Measurements from ENCODE around the gene XPC.

Gene XPC

DNA sequence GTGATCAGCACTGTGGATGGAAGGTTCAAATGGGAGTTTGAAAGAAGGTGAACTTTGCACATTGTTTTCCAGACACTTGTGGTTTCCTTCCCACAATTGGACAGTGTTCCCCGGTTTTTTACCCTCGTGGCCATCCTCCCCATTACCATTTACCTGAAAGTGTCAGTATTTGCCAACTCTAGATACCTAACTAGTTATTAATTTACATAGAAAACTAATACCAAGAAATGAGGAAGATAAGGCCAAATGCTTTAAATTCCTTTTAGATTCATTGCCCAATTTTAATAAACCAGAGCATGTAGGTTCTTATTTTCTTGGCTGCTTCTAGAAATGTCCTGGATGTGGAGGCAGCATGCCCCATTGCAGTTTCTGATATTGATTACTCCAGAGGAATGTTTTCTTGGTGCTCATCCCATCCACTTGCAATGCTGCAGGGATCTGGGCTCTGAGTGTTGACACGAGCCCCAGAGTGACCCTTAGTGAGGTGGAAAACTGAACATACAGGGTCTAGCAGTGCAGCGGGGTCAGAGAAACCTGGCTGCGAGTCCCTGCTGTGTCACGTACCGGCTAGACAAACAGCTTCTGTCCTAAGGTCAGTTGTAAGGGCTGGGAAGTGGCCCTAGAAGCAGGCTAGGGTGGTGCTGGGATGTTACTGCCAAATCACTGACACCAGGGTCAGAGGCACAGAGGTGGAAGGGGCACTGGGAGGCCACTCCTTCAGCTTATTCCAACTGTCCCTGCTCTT lies 23.7 kb upstream of the XPC start:
- no peaks in the 10 kb centered on the region for H3K9me3 Mint-ChIP-seq
- H3K36me3 Mint-ChIP-seq (ENCODE audit: insufficient read depth) = peaks cover 24% of the 10 kb centered on the region
- ATAC-seq (replicated peaks) (no peak), DNase-seq (no peak)
- H3K27ac Mint-ChIP-seq = peak overlapping the region in 1 of 2 donors; percentile 46
- H3K27me3 Mint-ChIP-seq = no peaks in the 10 kb centered on the region
- H3K4me3 Mint-ChIP-seq = no peak overlapping the region
- peaks cover 5% of the 10 kb centered on the region in 2 donors for H3K4me1 Mint-ChIP-seq (ENCODE audit: low read depth in 2 of 2)

DNA sequence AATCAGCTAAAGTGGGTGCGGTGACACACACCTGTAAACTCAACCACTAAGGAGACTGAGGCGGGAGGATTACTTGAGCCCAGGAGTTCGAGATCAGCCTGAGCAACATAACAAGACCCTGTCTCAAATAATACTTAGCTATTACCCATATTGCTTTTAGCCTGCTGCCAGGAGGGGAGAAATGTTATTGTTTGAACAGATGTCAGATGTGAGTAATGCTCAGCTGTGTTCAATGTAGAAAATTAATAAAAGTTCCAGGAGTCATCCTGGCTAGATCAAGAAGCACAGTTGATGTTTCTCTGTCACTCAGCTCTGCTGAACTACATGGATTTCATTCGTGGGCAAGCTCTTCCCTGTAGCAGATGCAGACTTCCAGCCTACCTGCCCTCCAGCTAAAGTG lies 22.4 kb upstream of the XPC start:
- Mint-ChIP-seq H3K27ac (no peak overlapping the region), H3K4me1 (ENCODE audit: low read depth in 2 of 2) (peaks cover 5% of the 10 kb centered on the region in 2 donors)

DNA sequence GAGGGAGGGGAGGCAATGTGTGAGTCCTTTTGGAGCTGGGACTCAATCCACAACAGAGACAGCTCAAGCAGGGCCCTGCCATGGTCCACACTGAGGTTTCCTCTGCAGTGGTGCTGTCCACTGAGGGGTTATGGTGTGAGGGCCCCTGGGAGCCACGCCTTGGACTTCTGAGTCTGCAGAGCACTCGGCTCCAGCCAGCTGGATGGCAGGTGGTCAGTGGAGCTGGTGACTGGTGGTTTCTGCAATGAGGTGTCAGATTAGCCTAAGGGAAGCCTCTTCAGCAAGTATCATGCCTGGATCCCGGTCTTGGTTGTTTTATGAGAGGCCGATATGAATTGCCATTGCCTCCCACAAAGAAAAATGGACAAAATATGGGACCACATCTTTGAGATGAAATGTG lies 21.9 kb upstream of the XPC start:
- H3K27ac Mint-ChIP-seq = no peak overlapping the region
- peaks cover 26% of the 10 kb centered on the region for H3K36me3 Mint-ChIP-seq (ENCODE audit: insufficient read depth)
- ATAC-seq (replicated peaks) (no peak), DNase-seq (no peak)
- no peaks in the 10 kb centered on the region for H3K9me3 Mint-ChIP-seq
- no peak overlapping the region for H3K4me3 Mint-ChIP-seq
- no peaks in the 10 kb centered on the region for H3K27me3 Mint-ChIP-seq
- H3K4me1 Mint-ChIP-seq (ENCODE audit: low read depth in 2 of 2) = peaks cover 5% of the 10 kb centered on the region in 2 donors

More for the DNA sequence above, 22.4 kb upstream of the XPC start:
- H3K4me3 Mint-ChIP-seq = no peak overlapping the region
- H3K36me3 Mint-ChIP-seq (ENCODE audit: insufficient read depth) = peaks cover 25% of the 10 kb centered on the region
- H3K27me3 Mint-ChIP-seq = no peaks in the 10 kb centered on the region
- ATAC-seq (replicated peaks) = no peak
- DNase-seq = no peak
- no peaks in the 10 kb centered on the region for H3K9me3 Mint-ChIP-seq

DNA sequence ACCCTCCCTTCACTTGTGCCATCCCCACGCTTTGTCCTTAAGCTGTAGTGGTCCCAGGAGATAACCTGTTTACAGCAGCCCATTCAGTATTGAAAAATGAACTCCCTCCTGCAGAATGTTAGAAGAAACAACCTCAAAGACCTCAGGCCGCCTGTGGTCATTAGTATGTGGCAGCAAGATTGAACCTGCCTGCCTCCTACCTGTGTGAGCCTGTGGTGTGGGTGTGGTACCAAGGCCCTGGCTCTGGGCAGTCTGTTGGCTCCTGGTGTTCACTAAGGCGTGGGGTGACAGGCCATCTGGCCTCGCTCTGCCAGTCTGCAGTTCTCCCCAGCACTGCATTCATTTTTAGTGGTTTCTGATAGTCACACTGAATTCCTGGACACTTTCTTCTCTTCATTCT lies 21.2 kb upstream of the XPC start:
- Mint-ChIP-seq H3K4me1 (ENCODE audit: low read depth in 2 of 2) (peaks cover 5% of the 10 kb centered on the region in 2 donors), H3K27ac (no peak overlapping the region), H3K4me3 (no peak overlapping the region), H3K9me3 (no peaks in the 10 kb centered on the region), H3K27me3 (no peaks in the 10 kb centered on the region), H3K36me3 (ENCODE audit: insufficient read depth) (peaks cover 31% of the 10 kb centered on the region)
- DNase-seq (no peak), ATAC-seq (replicated peaks) (no peak)

DNA sequence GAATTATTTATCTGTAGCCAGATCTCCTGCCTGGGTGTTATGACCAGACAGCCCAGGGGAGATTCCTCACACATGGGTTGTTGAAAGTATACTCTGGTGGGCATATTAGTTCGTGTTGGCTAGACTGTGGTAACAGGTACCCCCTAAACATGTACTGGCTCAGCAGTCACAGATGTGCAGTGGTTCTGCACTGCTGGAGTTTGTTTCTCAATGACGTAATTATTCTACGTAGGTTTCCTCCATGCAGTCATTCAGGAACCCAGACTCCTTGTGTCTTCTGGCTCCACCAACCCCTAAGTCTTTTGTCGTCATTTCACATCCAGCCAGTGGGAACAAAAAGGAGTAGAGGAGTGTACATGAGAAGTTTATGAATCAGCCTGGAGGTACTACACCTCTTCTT lies 16.5 kb upstream of the XPC start:
- no peak overlapping the region for H3K4me3 Mint-ChIP-seq
- no peaks in the 10 kb centered on the region for H3K27me3 Mint-ChIP-seq
- H3K27ac Mint-ChIP-seq = no peak overlapping the region
- no peaks in the 10 kb centered on the region for H3K9me3 Mint-ChIP-seq
- H3K4me1 Mint-ChIP-seq (ENCODE audit: low read depth in 2 of 2) = peaks cover 24 to 33% of the 10 kb centered on the region in 2 donors
- H3K36me3 Mint-ChIP-seq (ENCODE audit: insufficient read depth) = peaks cover 28% of the 10 kb centered on the region
- DNase-seq (no peak), ATAC-seq (replicated peaks) (no peak)

DNA sequence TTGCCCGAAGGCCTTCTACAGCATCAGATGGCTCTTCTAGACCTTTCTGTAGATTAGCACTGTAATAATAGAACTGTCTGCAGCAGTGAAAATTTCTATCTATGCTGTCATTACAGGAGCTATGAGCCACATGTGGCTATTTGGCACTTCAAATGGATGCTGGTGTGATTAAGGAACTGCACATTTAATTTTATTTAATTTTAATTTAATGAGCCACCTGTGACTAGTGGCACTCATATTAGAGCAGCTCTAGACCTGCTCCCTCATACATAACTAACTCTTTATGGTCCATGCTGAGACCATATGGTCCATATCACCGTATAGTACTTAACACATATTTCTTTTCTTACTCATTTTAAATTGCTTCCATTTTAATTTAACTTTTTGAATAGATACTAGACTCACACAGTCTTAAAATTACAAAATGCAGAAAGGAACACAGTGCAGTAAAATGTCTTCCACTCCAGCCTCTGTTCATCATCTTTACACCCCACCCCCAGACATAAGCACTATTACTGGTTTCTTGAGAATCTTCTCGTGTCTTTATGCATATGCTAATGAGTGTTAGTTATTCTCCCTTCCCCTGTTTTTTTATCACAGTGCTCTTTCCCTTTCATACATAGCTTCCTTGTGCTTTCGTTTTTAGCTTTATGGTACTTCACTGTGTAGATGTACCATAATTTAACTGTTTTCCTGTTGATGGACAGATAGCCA lies 9.8 kb upstream of the XPC start:
- H3K4me3 Mint-ChIP-seq = no peak overlapping the region

DNA sequence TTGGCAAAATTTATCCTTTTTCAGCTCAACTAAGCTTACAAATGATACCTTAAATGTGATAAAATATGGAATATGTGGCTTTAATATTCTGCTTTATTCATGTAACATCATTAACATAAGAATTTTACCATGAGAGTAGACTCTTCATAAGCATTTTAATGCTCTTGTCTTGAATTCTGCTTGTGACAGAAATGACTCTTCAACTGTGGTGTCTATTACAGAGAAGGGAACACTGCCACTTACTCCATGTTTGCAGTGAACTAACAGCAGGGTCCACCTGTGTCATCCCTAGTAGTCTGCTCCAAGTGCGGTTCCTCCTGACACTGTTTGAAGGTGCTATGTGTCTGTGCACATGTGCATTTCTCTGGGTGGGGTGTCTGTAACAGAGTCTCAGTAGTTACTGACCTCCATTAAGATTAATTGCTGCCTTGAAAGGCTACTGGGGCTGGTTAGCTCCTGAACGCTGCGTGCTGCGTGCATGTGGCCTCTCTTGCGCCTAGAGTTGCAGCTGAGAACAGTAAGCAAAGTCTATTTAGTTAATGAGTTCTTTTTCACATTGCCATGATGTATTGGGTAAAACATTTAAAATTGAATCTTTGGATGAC lies 8.6 kb upstream of the XPC start:
- ATAC-seq (replicated peaks) = no peak
- H3K4me1 Mint-ChIP-seq (ENCODE audit: low read depth in 2 of 2) = peaks cover 31 to 47% of the 10 kb centered on the region in 2 donors

More for the DNA sequence above, 9.8 kb upstream of the XPC start:
- H3K27me3 Mint-ChIP-seq = no peaks in the 10 kb centered on the region
- H3K4me1 Mint-ChIP-seq (ENCODE audit: low read depth in 2 of 2) = peaks cover 35 to 47% of the 10 kb centered on the region in 2 donors
- no peak overlapping the region for H3K27ac Mint-ChIP-seq
- no peak for DNase-seq
- peaks cover 32% of the 10 kb centered on the region for H3K36me3 Mint-ChIP-seq (ENCODE audit: insufficient read depth)
- no peak for ATAC-seq (replicated peaks)
- H3K9me3 Mint-ChIP-seq = no peaks in the 10 kb centered on the region

DNA sequence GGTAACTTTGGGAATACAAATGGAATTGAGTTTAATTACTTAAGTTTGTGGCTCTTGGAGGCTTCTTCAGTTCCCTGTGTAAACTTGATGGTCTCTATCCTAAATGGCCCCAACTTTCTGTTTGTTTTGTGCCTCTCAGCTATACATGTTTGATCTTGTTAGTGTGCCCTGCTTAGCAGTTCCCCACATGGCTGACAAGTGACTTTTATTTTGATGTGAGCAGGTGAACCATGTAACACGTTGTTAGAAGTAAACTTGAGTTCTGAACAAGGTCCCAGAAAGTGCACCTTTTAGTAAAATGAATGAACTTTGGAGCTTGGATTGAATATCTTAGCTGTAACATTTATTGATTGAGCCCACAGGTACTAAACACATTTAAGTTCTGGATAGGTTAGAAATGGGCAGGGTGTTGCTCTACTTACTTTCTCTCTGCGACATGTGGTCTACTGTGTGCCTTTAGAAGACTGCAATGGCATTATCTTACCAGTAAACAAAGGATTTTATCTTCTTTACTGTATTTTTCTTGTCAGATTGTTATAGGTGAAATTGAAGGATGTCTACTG lies 4.7 kb upstream of the XPC start:
- Mint-ChIP-seq H3K27ac (no peak overlapping the region), H3K4me1 (ENCODE audit: low read depth in 2 of 2) (peaks cover 11 to 38% of the 10 kb centered on the region in 2 donors), H3K9me3 (no peaks in the 10 kb centered on the region), H3K27me3 (no peaks in the 10 kb centered on the region), H3K4me3 (no peak overlapping the region), H3K36me3 (ENCODE audit: insufficient read depth) (peaks cover 61% of the 10 kb centered on the region)
- ATAC-seq (replicated peaks) (no peak), DNase-seq (no peak)

More for the DNA sequence above, 8.6 kb upstream of the XPC start:
- no peaks in the 10 kb centered on the region for H3K9me3 Mint-ChIP-seq
- H3K27me3 Mint-ChIP-seq = no peaks in the 10 kb centered on the region
- H3K4me3 Mint-ChIP-seq = no peak overlapping the region
- H3K36me3 Mint-ChIP-seq (ENCODE audit: insufficient read depth) = peaks cover 43% of the 10 kb centered on the region
- no peak overlapping the region for H3K27ac Mint-ChIP-seq
- DNase-seq = no peak

DNA sequence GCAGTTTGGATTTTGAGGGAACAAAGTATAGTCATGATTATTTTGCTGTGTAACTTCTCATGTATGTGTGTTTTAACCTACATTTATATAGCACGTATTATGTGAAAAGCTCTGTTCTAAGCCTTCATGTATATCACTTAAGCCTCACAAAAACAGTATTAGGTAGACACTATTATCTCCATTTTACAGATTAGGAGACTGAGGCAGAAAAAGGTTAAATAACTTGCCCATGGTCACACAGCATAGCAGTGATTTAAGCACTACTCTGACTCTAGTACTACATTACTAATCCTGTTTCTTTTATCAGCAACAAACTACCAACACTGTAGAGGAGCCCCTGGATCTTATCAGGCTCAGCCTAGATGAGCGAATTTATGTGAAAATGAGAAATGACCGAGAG lies 2.9 kb upstream of the XPC start:
- Mint-ChIP-seq H3K4me1 (ENCODE audit: low read depth in 2 of 2) (peaks cover 18 to 48% of the 10 kb centered on the region in 2 donors), H3K36me3 (ENCODE audit: insufficient read depth) (peaks cover 67% of the 10 kb centered on the region), H3K27ac (no peak overlapping the region), H3K27me3 (no peaks in the 10 kb centered on the region), H3K4me3 (no peak overlapping the region), H3K9me3 (no peaks in the 10 kb centered on the region)
- ATAC-seq (replicated peaks) (no peak), DNase-seq (no peak)

DNA sequence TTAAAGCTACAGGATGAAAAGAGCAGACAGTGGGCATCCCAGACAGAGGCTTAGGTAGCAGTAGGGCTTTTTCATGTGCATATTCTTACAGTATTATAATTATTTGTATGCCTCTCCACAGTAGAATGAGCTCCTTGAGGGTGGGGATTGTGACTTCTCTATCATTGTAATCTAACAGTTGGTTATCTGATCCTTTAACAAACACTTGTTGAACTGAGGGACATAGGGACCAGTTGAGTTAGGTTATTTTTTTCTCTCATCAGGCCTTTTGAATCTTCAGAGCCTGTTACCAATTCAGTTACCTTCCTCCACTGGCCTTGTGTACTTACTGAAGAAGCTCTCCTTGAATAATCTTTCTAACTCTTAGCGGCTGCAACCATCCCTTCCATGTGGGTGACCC lies 1.4 kb upstream of the XPC start:
- Mint-ChIP-seq H3K9me3 (no peaks in the 10 kb centered on the region), H3K27me3 (no peaks in the 10 kb centered on the region), H3K36me3 (ENCODE audit: insufficient read depth) (peaks cover 62% of the 10 kb centered on the region), H3K4me3 (peak overlapping the region; percentile 87 to 99), H3K4me1 (ENCODE audit: low read depth in 2 of 2) (peaks cover 33 to 62% of the 10 kb centered on the region in 2 donors), H3K27ac (peak overlapping the region; percentile 98 to 100)
- ATAC-seq (replicated peaks) (no peak), DNase-seq (no peak)

DNA sequence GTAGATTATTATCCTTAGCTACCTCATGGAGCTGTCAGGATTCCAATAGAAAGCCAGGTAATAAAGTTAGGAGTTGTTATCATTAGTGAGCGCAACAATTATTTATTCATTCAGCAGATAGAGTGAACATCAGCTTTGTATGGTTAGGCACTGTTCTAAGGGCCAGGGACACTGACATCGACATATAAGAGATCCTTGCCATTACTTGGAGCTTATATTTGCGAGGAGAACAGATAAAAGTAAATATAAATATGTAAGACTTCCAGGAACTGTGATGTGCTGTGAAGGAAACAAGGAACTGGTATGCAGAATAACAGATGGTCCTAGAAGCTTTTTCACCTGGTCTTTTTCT lies 689 bp upstream of the XPC start:
- Mint-ChIP-seq H3K36me3 (ENCODE audit: insufficient read depth) (peaks cover 55% of the 10 kb centered on the region), H3K27ac (peak overlapping the region; percentile 98 to 100), H3K27me3 (no peaks in the 10 kb centered on the region), H3K9me3 (no peaks in the 10 kb centered on the region), H3K4me3 (peak overlapping the region; percentile 87 to 99), H3K4me1 (ENCODE audit: low read depth in 2 of 2) (peaks cover 38 to 64% of the 10 kb centered on the region in 2 donors)
- ATAC-seq (replicated peaks) (no peak), DNase-seq (no peak)

DNA sequence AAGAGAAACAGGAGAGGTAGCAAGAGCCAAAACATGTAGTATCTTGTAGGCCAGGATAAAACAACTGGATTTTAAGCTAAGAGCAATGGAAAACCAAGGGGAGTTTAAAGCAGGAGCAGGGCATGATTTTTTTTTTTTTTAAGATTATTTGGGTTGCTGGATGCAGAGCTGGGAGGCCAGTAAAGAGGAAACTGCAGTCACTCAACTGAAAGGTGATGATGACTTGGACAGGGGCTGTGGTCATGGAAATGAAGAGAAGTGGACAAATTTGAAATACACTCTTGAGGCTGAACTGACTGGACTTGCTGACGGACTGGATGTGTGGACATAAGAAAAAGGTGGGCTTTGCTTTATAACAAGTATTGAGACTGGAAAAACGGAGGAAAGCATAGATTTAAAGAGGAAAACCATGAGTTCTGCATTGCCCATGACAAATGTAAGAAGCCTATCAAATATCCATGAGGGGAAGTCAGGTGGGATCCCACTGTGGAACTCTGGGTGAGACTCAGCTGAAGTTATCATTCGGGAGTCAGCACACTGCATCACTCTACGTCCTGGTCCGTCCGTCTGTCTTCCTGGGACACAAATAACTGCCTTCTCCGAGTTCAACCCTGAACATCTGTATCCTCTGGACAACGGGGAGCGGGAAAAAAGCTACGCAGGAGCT lies 688 bp downstream of the XPC start:
- Mint-ChIP-seq H3K4me1 (ENCODE audit: low read depth in 2 of 2) (peaks cover 41 to 63% of the 10 kb centered on the region in 2 donors), H3K4me3 (peak overlapping the region; percentile 87 to 99), H3K9me3 (no peaks in the 10 kb centered on the region), H3K36me3 (ENCODE audit: insufficient read depth) (peaks cover 46% of the 10 kb centered on the region), H3K27ac (peak overlapping the region; percentile 98 to 100), H3K27me3 (no peaks in the 10 kb centered on the region)
- ATAC-seq (replicated peaks) (peak; percentile 3), DNase-seq (no peak)

DNA sequence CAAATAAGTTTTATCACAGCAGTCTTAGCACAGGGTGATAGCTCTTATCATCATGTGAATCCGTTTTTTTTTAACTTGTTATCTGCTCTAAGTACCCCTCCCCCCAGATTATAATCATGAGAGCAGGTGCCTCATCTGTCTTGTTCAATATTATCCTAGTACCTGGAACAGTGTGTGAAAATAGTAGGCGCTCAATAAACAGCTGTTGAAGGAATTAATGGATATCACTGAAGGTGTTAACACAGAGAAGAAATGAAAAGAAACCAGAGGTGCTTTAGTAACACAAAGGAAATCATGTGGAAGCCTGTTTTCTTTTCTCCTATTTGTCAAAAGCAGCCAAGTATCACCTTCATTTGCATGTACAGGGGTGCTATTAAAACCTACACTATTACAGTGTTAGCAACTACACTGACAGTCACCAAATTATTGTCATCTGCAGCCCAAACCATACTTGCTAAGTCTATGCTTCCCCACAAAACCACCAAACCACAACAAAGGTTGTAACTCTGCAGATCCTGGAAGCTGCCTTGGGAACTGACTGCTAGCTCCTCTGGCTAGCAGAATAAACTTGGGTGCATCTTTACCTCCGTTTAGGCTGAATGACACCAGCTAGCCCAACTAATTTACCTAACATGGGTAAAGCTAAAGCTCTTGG lies 2.9 kb downstream of the XPC start:
- DNase-seq = peak; percentile 60 to 62 (median 60)
- ATAC-seq (replicated peaks) = peak; percentile 52
- Mint-ChIP-seq H3K27me3 (no peaks in the 10 kb centered on the region), H3K4me1 (ENCODE audit: low read depth in 2 of 2) (peaks cover 46 to 69% of the 10 kb centered on the region in 2 donors), H3K4me3 (peak overlapping the region; percentile 51 to 79), H3K9me3 (no peaks in the 10 kb centered on the region), H3K27ac (peak overlapping the region; percentile 86 to 100), H3K36me3 (ENCODE audit: insufficient read depth) (peaks cover 49% of the 10 kb centered on the region)

Data from effector memory CD8-positive, alpha-beta T cell (primary cell).